ENCODE results near the gene GALR2.
"Not testable (repeated sequence)": the region's sequence is repeated elsewhere in the genome, so short reads cannot be mapped to it uniquely, and the experiment has no call there.

GALR2 gene, protein sequence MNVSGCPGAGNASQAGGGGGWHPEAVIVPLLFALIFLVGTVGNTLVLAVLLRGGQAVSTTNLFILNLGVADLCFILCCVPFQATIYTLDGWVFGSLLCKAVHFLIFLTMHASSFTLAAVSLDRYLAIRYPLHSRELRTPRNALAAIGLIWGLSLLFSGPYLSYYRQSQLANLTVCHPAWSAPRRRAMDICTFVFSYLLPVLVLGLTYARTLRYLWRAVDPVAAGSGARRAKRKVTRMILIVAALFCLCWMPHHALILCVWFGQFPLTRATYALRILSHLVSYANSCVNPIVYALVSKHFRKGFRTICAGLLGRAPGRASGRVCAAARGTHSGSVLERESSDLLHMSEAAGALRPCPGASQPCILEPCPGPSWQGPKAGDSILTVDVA

DNA sequence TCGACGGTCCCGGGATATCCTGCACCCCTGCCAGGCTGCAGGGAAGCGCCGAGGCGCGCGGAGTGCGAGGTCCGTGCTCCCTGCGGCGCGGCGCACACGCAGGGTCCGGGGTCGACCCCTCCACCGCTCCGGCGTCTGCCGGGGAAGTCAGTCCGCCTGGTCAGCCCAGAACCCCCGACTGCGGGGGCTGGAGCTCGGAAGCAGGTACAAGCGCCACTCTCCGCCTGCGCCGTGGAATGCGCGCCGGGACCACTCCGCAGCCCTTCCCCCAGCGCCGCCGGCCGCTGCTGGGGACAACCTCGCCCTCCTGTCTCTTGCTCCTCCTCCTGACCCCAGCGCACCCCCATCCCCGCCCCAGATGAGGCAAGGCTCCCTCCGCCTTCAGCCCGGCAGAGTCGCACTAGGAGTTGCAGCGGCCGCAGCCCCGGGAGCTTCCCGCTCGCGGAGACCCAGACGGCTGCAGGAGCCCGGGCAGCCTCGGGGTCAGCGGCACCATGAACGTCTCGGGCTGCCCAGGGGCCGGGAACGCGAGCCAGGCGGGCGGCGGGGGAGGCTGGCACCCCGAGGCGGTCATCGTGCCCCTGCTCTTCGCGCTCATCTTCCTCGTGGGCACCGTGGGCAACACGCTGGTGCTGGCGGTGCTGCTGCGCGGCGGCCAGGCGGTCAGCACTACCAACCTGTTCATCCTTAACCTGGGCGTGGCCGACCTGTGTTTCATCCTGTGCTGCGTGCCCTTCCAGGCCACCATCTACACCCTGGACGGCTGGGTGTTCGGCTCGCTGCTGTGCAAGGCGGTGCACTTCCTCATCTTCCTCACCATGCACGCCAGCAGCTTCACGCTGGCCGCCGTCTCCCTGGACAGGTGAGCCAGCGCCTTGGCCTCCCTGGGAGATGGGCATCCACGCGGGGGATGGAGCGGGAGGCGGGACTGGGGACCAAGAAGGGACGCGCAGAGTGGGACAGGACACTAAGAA, at the start of gene GALR2:
Gene GALR2, plus strand, starts transcription at position 392 of the 974 bp plus-strand sequence. Its CDS starts 103 bp downstream, at position 495.
- no peak for DNase-seq

DNA sequence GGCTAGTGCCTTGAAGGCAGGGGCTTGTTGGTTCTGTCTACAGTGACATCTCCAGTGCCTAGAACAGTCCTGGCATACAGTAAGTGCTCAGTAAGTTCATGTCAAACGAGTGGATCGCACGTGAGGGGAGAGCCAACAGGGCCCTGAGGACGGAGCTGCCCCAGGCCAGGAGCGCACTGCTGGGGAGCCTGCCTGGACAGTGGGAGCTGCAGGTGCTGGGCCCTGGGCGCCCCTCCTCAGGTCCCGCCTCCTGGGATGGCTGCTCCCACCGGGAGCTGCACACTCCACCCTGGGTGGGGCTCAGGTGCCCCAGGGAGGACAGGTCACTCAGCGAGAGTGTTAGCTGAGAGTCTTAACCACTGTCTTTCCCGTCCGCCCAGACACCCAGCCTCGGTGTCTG, 49.3 kb upstream of the GALR2 start:
- no peak for DNase-seq

DNA sequence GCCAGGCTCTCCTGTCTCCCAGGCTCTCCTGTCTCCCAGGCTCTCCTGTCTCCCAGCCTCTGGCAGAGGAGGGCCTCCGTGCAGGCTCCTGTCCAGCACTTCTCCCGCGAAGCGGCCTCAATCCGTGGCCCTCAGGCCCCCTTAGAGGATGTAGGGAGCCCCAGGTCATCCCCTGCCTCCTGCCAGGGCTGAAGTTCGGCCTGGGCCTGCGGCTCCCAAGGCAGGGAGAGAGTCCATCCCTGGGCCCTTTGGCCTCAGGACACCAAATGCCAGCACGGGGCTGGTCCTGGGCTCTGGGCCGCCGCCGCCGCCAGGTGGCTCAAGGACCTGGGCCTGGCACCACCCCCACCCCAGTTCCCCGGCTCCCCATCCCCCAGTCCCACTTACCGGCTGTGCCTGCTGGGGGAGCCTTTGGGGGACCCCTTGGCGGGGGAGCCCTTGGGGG, 47.8 kb upstream of the GALR2 start:
- no peak for DNase-seq

DNA sequence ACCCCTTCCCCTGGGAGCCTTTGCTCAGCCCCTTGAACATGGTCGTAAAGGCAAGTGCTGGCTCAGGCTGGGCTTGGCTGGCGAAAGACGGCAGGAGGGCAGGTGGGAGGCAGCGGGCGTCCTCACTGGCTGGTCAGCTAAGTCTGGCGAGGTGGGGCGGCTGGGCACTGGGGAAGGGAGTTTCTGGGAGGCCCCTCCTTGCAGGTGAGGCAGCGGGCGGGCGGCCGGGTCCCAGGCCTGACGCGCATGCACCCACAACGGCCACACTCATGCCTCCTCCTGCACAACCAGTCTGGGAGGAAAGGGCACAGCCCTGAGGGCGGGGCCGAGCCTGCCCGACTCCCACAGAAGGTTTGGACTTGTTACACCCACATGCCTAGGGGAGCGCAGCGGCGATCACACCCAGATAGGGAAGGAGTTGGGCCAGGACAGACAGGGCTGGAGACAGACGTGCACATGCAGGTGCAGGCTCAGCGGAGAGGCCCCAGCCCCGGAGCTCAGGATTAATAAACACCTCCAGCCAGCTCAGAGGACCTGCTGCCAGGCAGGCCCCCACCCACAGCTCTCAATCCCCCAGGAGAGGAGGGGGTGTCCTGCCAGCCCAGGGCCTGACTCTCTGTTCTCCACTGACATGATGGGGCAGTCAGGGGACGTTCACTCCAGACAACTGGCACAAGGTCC, 47.3 kb upstream of the GALR2 start, which contains the start of gene EVPL:
Gene EVPL, minus strand, starts transcription at position 148 of the 681 bp plus-strand sequence. Its CDS starts 108 bp downstream, at position 40.
- DNase-seq = no peak

DNA sequence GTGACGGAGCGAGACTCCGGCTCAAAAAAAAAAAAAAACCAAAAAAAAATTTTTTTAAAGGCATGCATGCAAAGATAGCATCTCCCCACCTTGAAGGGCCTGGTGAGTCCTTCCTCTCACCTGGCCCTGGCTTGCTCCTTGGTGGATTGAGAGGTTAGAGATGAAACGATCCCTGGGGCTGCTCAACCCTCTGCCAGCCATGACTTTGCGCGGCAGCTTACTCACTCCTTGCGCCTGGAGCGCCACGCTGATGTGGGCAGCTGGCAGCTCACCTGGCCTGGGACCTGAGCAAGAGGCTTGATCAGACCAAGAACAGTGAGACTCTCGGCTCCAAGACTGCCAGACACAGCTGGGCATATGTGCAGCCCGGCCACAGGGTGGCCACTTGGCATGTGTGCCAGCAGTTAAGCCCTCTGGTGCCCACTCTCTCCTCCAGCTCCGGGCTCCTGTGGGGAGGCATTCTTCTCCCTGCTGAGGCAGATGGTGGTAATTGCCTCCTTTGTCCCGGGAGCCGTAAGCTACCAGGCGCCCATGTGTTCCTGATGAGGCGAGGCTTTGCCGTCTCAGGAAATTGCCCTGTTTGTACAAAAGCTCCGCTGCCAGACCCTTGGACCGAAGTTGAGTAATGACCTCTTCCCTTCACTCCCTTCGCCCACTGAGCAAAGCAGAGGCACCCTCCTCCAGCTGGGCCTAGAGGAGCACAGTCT, 42.4 kb upstream of the GALR2 start:
- DNase-seq = no peak

DNA sequence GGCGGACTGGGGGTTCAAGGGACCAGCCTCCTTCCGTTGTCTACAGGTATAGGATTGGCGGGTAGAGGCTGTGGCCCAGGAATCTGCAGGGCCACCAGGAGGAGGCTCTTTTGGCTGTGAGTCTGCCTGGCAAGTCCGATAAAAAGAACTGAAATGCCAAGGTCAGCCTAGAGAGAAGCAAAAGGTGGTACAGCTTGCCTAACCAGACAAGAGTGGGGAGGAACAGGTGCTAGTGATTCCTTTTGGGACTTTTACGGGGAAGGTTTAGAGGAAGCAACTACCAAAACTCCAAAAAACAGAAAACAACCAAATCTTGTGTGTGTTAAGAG, 41.8 kb upstream of the GALR2 start:
- DNase-seq = no peak

DNA sequence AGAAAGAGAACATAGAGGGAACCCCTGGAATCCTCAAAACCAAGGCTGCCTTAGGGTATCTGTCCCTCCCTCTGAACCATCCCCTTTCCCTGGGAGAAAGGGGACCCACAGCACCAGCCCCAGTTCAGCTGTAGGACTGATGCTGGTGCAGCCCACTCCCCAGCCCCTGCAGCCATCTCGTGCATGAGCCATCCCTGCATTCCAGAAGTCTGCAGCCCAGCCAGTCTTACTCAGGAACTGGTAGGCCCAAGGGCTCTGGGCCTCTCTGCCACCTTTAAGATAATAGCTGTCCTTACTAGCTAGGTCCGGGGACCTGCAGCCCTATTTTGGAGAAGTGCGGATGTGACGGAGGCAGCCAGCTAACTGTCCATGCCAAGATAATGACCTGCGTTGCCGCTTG, 41.4 kb upstream of the GALR2 start:
- DNase-seq = no peak

DNA sequence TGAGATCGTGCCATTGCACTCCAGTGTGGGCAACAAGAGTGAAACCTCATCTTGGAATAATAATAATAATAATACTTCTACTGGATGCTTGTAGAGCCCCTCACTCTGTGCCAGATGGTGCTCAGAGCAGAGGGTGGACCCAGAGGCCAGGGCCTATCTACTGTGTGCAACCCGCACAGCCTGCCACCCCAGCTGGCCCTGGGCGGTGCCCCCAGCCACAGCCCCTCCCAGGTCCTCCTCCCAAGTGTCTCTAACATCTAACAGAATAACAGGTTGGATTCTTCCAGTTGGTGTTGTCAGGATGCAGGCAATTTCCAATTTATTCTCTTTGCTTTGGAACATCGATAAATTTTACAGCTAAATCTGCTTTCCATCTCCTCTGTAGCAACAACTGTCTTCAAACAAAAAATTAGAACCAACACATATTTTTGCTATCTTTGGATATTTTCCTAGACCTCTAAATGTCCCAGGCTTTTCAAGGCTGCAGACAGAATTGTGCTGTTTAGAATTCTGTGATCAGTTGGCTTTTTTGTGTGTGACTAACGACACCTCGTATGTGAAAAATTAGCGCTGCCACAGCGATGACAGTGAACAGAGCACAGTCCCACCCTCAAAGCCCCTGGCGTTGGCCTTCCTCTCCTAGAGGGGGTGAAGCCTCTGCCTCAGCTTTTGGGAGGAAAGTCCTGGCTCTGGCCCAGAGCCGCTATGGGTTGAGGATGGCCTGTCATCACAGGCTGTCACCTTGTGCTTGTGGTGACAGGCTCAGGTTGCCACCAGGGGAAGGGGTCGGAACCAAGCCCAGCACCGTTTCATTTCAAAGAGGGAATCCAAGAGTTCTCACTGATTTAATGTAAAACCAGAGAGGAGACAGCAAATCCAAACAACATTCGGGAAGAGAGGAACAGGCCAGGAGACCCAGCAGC, 39.9 kb upstream of the GALR2 start:
- DNase-seq = no peak

DNA sequence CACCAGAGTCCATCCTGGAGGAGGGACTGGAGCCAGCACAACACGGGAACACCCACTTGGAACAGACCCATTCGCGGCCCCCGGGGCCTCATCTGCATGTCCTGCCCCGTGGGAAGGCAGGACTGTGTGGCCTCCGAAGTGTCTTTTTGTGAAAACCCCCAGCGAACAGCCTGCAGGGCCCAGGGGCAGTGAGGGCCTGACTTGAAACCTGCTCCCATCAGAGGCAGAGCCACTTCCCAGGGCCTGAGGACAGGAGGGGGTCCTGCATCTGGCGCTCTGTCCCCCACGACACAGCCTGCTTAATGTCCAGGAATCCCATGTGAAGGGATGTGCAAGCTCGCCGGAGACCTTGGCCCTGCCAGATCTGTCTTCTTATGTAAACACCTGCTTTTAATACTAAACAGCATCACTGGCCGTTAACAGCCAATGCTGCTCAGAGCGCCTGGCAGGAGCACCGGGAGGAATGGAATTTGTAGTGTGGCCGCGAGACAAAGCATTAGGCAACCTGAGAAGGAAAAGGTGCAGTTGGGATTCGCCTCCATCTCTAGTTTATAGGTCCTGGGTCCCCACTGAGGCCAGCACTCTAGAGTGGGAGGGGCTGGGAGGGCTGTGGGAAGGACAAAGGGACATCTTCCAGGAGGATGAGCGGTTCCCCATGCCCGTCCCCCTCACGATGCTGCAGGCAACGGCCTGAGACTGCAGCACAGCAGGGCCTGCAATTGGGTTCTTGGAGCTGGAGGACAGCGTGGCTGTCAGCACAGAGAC, 37.9 kb upstream of the GALR2 start:
- DNase-seq = no peak

DNA sequence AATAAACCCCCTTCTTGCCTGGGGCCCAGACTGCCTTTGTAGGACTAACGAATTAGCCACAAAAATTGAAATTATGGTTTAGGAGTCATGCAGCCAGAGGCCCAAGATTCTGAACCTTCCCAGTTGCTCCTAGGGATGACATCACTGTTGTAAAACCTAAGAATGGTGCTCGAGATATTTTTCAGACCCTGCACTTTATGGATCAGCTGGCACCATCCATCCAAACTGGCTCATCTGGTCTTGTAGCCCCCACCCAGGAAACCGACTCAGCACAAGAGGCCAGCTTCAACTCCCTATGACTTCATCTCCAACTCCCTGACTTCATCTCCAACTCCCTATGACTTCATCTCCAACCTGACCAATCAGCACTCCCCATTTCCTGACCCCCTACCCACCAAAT, 36.5 kb upstream of the GALR2 start:
- DNase-seq = no peak

DNA sequence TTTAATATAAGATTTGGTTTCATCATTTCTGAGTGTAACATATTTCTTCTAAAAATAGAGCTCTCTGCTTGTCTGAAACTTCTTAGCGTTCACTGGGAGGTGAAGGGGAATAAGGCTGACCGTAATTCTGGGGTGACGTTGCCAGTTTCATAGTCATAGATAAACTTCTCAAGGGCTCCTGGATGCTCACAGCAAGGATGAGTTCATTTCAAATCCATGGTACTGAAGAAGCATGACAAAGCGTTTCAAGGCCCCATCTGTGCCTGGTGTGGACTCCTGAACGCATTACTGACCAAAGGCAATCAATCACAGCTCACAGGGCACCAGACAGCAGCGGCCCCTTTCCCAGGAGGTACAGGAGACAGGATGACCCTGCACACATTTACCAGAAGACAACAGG, 35.5 kb upstream of the GALR2 start:
- DNase-seq = no peak

DNA sequence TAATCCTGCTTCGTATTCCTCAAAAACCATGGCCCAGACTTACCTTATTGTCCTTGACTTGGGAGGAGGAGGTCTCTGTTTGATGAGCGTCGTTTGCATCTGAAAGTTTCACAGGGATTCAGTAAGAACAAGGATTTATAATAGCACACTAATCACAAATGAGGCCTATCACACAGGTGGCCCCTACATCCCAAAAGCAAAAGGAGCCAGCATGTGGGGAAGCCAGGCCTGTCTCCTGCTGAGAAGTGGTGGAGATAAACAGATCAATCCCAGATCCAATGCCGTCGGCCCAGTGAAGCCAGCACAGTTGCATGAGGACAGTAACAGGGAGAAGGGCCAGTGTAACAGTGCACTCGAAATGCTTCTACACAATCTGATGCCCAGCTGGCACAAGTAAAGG, 34.2 kb upstream of the GALR2 start:
- DNase-seq = no peak

DNA sequence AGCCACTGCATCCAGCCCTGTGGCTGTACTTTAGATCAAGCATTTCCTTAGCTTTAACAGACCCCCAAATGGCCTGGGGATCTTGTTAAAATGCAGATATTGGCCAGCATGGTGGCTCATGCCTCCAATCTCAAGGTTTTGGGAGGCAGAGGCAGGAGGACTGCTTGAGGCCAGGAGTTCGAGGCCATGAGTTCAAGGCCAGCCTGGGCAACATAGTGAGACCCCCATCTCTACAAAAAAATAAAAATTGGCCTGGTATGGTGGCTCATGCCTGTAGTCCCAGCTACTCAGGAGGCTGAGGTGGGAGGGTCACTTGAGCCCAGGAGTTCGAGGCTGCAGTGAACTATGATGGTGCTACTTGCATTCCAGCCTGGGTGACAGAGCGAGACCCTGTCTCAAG, 31.7 kb upstream of the GALR2 start:
- not testable (repeated sequence) for DNase-seq

DNA sequence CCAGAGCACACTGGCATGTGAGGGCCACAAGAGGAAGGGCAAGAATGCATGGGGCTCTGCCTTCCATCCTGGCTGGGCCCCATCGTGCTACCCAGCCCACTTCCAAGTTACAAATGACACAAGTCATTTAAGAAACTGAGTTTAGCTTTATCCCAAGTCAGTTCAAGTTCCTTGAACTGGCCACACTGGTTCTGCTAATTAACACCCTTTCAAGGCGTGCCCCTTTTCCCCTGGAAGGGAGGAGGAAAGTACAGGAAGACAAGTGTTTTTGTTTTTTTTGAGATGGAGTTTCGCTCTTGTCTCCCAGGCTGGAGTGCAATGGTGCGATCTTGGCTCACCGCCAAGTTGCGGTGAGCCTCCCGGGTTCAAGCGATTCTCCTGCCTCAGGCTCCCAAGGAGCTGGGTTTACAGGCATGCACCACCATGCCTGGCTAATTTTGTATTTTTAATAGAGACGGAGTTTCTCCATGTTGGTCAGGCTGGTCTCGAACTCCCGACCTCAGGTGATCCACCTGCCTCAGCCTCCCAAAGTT, 30.0 kb upstream of the GALR2 start:
- DNase-seq = not testable (repeated sequence)

DNA sequence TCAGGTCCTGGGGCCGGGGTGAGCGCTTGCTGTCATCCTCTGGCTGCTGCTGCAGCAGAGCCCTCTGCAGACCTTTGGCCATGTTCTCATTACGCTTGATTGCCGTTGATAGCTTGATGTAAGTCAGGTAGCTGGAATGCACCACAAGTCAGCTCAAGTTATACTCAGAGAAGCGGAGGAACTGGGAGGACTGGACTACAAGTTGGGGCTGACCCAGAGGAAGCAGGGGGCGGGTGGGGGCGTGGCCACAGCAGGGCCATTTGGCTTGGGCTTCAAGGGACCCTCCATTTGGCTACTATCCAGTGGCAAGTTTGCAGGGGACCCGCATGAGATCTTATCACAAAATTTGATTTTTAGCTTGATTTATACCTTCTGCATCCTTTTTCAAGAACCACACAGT, 28.5 kb upstream of the GALR2 start:
- DNase-seq = no peak

DNA sequence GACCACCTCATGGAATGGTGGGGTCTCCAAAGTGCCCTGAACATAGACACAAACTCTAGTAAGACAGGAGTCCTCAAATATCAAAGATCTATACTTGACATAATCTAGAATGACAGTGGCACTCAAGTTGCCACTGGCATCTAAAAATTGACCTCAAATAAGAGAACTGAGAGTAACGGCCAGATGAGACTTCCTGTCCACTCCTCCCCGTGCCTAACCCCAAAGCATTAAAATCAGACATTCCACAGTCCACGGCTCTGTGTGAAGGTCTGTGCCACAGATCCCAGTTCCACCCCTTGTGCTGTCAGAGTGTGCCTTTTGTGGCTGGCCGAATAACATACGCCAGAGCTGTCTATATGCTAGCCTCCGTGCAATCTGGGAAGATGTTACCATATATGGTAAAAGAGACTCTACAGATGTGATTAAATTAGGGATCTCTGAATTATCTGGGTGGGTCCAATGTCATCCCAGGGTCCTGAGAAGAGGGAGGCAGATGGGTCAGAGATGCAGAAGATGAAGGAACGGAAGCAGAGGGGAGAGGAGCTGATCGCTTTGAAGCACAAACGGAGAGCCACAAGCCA, 26.5 kb upstream of the GALR2 start:
- DNase-seq = no peak

DNA sequence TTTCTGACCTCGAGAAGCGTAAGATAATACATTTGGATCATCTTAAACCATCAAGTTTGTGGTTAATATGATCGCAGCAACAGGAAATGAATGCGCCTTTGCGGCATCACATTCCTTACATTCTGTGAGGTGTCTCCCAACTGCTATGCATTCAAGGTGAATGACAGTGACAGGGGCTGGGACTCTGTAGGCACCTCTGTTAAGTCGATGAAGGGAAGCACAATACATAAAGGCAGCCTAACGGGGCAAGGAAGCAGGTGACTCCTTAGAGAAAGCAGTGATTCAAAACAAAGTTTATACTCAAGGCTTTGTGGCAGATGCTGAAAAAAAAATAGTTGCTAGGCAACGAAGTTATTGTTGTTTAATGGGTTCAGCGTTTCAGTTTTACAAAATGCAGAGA, 25.9 kb upstream of the GALR2 start:
- no peak for DNase-seq

DNA sequence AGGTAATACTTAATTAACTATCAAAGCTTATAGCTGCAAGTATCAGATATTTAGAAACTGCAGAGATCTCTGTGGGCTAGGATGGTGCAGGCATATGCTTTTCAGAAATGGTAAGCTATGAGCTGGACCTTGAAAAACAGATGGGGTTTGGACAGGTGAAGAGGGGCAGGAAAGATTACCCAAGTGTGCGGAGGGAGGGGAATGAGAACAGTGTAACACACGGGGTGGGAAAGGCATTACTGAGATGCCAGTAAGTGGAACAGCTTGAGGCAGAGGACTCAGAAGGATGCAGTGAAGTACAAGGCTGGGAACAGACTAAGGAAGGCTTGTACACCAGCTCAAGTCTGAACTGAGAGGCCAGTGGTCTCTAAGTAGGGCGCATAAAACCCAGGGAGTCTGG, 25.3 kb upstream of the GALR2 start:
- no peak for DNase-seq

DNA sequence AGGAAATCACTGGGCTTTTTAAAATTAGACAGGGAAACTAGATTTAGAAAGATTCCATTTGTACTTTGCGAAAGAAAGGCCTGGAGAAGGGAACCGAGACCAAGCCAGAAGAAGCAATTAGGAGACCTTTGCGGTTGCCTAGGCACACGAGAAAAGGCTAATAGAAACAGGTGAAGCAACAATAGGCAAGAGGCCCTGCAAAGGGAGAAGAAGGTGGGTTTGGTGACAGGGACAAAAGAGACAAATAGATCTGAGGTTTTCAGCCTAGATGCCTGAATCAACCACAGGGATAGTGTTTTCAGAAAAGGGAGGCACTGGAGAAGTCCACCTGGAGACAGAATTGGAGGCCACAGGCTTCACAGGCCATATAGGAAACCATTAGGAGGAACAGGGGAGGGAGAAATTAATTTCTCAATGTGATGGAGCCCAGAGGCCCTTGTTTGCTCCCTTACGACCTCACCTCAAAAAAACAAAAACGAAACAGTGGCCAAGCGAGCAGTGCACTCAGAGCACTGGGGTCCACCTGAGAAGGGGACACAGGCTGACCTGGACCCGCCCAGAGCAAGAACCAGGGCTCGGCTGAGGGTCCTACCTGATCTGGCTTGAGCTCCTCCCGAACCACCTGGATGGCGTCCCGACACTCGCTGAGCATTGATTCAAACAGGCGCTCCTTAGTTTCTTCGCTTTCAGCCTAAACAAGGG, 24.6 kb upstream of the GALR2 start:
- no peak for DNase-seq
